Measurements from ENCODE around the gene IL27RA.

The IL27RA gene

GRCh38 chr19:14061751-14062557 is 30.4 kb downstream of the IL27RA start, which contains the start of gene PALM3:
Gene PALM3, minus strand, starts transcription at chr19:14062076. Its CDS starts 96 bp downstream, at chr19:14061980.
- DNase-seq (ENCODE audit: low read depth) = no peak
- H3K4me3 ChIP-seq (ENCODE audit: low read depth, low read length) = no peak within 1 kb of the TSS
- no peak for TF ChIP-seq CTCF (IDR thresholded peaks at IDR 0.05; ENCODE audit: control insufficient read depth, extremely low read depth, insufficient read depth)

GRCh38 chr19:14062558-14062855 is 30.9 kb downstream of the IL27RA start:
- H3K4me3 ChIP-seq (ENCODE audit: low read depth, low read length) = no peak overlapping the region
- no peak for TF ChIP-seq CTCF (IDR thresholded peaks at IDR 0.05; ENCODE audit: control insufficient read depth, extremely low read depth, insufficient read depth)
- DNase-seq (ENCODE audit: low read depth) = no peak

GRCh38 chr19:14063105-14063504 is 31.5 kb downstream of the IL27RA start:
- TF ChIP-seq CTCF (IDR thresholded peaks at IDR 0.05; ENCODE audit: control insufficient read depth, extremely low read depth, insufficient read depth) = no peak
- DNase-seq (ENCODE audit: low read depth) = no peak
- H3K4me3 ChIP-seq (ENCODE audit: low read depth, low read length) = no peak overlapping the region

- DNase-seq (ENCODE audit: low read depth) = no peak
- no peak for TF ChIP-seq CTCF (IDR thresholded peaks at IDR 0.05; ENCODE audit: control insufficient read depth, extremely low read depth, insufficient read depth)
- no peak overlapping the region for H3K4me3 ChIP-seq (ENCODE audit: low read depth, low read length)
Measured at GRCh38 chr19:14066134-14066533, 34.6 kb downstream of the IL27RA start.

- no peak for DNase-seq (ENCODE audit: low read depth)
- no peak overlapping the region for H3K4me3 ChIP-seq (ENCODE audit: low read depth, low read length)
- TF ChIP-seq CTCF (IDR thresholded peaks at IDR 0.05; ENCODE audit: control insufficient read depth, extremely low read depth, insufficient read depth) = no peak
Measured at GRCh38 chr19:14070268-14071050, 38.9 kb downstream of the IL27RA start.

GRCh38 chr19:14072535-14073260 is 41.1 kb downstream of the IL27RA start, which contains the start of gene MISP3:
Gene MISP3, plus strand, starts transcription at chr19:14072786. Its CDS starts 524 bp downstream, at chr19:14073310.
- no peak for DNase-seq (ENCODE audit: low read depth)
- H3K4me3 ChIP-seq (ENCODE audit: low read depth, low read length) = peak within 1 kb of the TSS; percentile 62
- TF ChIP-seq CTCF (IDR thresholded peaks at IDR 0.05; ENCODE audit: control insufficient read depth, extremely low read depth, insufficient read depth) = no peak
